Occipital lobe (tissue), 2 donors: ENCODE results near the gene TSC22D1. TPM values are rescaled to one million over a fixed set of nuclear protein-coding genes. Genes with fewer than 3 reads are reported as not detected.
"Not testable (repeated sequence)": the region's sequence is repeated elsewhere in the genome, so short reads cannot be mapped to it uniquely, and the experiment has no call there.

Experiments
- DNase-seq: peaks from one replicate; lab custom pipeline; 2025; lab: John Stamatoyannopoulos, UW
- total RNA-seq: library from RNA; depleted of rRNA; stranded (reverse); fragments of >200 nt; gene quantifications from one replicate; pipeline ENCODE4 v1.2.3, GENCODE V29; 2014

The TSC22D1 gene
- total RNA-seq, 1 donor from 2014 or later, result 251 TPM

GRCh38 chr13:44573071-44573470 lies 3.1 kb downstream of the TSC22D1 start:
- no peak for DNase-seq

GRCh38 chr13:44566601-44567000 lies 9.5 kb downstream of the TSC22D1 start:
- no peak for DNase-seq

- DNase-seq, result no peak
Observed at GRCh38 chr13:44565881-44566280, 10.2 kb downstream of the TSC22D1 start.

- DNase-seq, result no peak
Observed at GRCh38 chr13:44564936-44565335, 11.2 kb downstream of the TSC22D1 start.

GRCh38 chr13:44562853-44563252 lies 13.3 kb downstream of the TSC22D1 start:
- DNase-seq, result not testable (repeated sequence)

- no peak for DNase-seq
Observed at GRCh38 chr13:44561351-44561750, 14.8 kb downstream of the TSC22D1 start.

- DNase-seq, result no peak
Observed at GRCh38 chr13:44557986-44558385, 18.1 kb downstream of the TSC22D1 start.

- DNase-seq, result no peak
Observed at GRCh38 chr13:44555207-44555606, 20.9 kb downstream of the TSC22D1 start.

- DNase-seq, result no peak
Observed at GRCh38 chr13:44549476-44549875, 26.7 kb downstream of the TSC22D1 start.

GRCh38 chr13:44546164-44546563 lies 30.0 kb downstream of the TSC22D1 start:
- no peak for DNase-seq

GRCh38 chr13:44543369-44543768 lies 32.8 kb downstream of the TSC22D1 start:
- DNase-seq, result no peak

- DNase-seq, result no peak
Observed at GRCh38 chr13:44542361-44542760, 33.8 kb downstream of the TSC22D1 start.

GRCh38 chr13:44541601-44542000 lies 34.5 kb downstream of the TSC22D1 start:
- DNase-seq, result no peak

GRCh38 chr13:44540761-44541434 lies 35.2 kb downstream of the TSC22D1 start:
- DNase-seq, result no peak

GRCh38 chr13:44537248-44537647 lies 38.9 kb downstream of the TSC22D1 start:
- no peak for DNase-seq

- DNase-seq, result no peak
Observed at GRCh38 chr13:44523146-44524015, 52.7 kb downstream of the TSC22D1 start.

GRCh38 chr13:44519642-44520041 lies 56.5 kb downstream of the TSC22D1 start:
- DNase-seq, result no peak

GRCh38 chr13:44516771-44517170 lies 59.4 kb downstream of the TSC22D1 start:
- no peak for DNase-seq

- DNase-seq, result no peak
Observed at GRCh38 chr13:44514278-44514677, 61.9 kb downstream of the TSC22D1 start.

- not testable (repeated sequence) for DNase-seq
Observed at GRCh38 chr13:44509853-44510252, 66.3 kb downstream of the TSC22D1 start.

- no peak for DNase-seq
Observed at GRCh38 chr13:44508562-44509077, 67.5 kb downstream of the TSC22D1 start.

GRCh38 chr13:44507639-44508038 lies 68.5 kb downstream of the TSC22D1 start:
- no peak for DNase-seq

GRCh38 chr13:44506719-44507118 lies 69.4 kb downstream of the TSC22D1 start:
- no peak for DNase-seq
